Measurements from ENCODE around the gene COL4A2. TPM values are rescaled to one million over a fixed set of nuclear protein-coding genes. Genes with fewer than 3 reads are reported as not detected.

COL4A2 gene
- total and polyA plus RNA-seq, 11 donors = 92.4 to 377 (median 166) TPM

DNA sequence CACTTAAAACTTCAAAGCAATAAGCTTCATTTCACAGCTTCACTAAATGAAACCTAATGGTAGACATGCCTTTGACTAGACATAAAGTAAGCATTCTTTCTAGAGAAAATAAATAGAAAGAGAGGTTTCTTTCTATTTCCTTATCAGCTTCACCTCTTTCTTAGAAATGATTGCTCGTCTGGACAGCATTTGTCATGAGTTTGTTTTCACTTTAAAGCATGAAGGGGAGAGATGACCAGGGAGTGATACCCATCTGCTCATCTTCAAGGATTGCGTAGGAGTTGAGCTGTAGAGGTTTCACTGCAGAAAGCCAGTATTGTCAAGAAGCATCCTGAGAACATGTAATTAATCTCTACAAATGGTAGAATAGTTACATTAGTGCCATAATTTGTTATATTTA is 61.3 kb downstream of the COL4A2 start:
- no peak overlapping the region for H3K4me3 ChIP-seq
- no peaks in the 10 kb centered on the region for H3K9me3 ChIP-seq
- peaks cover 0 to 54% (median 41%) of the 10 kb centered on the region in 12 donors for H3K4me1 ChIP-seq
- ATAC-seq (no peak), DNase-seq (no peak)
- peak overlapping the region in 1 of 12 donors; percentile 84 for H3K27ac ChIP-seq
- H3K27me3 ChIP-seq = no peaks in the 10 kb centered on the region
- 84 to 95% (median 91%) methylated on average over 2 of the region's 2 CpGs for WGBS, 4 donors
- TF ChIP-seq POLR2A (IDR thresholded peaks at IDR 0.05) = no peak
- TF ChIP-seq, protein P1, sequence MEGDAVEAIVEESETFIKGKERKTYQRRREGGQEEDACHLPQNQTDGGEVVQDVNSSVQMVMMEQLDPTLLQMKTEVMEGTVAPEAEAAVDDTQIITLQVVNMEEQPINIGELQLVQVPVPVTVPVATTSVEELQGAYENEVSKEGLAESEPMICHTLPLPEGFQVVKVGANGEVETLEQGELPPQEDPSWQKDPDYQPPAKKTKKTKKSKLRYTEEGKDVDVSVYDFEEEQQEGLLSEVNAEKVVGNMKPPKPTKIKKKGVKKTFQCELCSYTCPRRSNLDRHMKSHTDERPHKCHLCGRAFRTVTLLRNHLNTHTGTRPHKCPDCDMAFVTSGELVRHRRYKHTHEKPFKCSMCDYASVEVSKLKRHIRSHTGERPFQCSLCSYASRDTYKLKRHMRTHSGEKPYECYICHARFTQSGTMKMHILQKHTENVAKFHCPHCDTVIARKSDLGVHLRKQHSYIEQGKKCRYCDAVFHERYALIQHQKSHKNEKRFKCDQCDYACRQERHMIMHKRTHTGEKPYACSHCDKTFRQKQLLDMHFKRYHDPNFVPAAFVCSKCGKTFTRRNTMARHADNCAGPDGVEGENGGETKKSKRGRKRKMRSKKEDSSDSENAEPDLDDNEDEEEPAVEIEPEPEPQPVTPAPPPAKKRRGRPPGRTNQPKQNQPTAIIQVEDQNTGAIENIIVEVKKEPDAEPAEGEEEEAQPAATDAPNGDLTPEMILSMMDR (IDR thresholded peaks at IDR 0.05) = no peak
- H3K36me3 ChIP-seq = peaks cover 0 to 14% (median 0%) of the 10 kb centered on the region in 9 donors
- intact Hi-C loops (cut with DNase I) = no loop called here

DNA sequence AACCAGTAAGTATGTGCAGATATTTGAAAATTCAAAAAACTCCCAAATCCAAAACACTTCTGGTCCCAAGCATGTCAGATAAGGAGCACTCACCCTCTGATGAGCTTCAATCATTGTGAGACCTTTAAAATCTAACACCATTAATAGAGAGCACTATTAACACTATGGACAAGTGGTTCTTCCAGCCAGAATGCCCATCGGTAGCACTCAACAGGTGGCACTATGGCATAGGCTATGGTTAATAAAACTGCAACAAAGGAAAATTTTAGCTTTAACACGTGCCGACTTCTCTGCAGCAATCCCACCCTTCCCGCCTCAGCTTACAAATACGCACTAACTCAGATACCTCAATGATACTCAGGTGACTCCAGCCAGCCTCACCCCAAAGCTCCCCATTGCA is 62.3 kb downstream of the COL4A2 start:
- intact Hi-C loops (cut with DNase I) = no loop called here
- peak overlapping the region in 1 of 12 donors; percentile 75 for H3K27ac ChIP-seq
- no peak overlapping the region for H3K4me3 ChIP-seq
- H3K4me1 ChIP-seq = peaks cover 0 to 54% (median 42%) of the 10 kb centered on the region in 12 donors
- WGBS, 4 donors = 85 to 88% (median 86%) methylated on average over 5 of the region's 5 CpGs
- DNase-seq (no peak), ATAC-seq (no peak)
- no peaks in the 10 kb centered on the region for H3K27me3 ChIP-seq
- TF ChIP-seq, protein P1 (IDR thresholded peaks at IDR 0.05) = no peak
- TF ChIP-seq POLR2A (IDR thresholded peaks at IDR 0.05) = no peak
- H3K36me3 ChIP-seq = peaks cover 0 to 14% (median 0%) of the 10 kb centered on the region in 9 donors
- H3K9me3 ChIP-seq = no peaks in the 10 kb centered on the region

DNA sequence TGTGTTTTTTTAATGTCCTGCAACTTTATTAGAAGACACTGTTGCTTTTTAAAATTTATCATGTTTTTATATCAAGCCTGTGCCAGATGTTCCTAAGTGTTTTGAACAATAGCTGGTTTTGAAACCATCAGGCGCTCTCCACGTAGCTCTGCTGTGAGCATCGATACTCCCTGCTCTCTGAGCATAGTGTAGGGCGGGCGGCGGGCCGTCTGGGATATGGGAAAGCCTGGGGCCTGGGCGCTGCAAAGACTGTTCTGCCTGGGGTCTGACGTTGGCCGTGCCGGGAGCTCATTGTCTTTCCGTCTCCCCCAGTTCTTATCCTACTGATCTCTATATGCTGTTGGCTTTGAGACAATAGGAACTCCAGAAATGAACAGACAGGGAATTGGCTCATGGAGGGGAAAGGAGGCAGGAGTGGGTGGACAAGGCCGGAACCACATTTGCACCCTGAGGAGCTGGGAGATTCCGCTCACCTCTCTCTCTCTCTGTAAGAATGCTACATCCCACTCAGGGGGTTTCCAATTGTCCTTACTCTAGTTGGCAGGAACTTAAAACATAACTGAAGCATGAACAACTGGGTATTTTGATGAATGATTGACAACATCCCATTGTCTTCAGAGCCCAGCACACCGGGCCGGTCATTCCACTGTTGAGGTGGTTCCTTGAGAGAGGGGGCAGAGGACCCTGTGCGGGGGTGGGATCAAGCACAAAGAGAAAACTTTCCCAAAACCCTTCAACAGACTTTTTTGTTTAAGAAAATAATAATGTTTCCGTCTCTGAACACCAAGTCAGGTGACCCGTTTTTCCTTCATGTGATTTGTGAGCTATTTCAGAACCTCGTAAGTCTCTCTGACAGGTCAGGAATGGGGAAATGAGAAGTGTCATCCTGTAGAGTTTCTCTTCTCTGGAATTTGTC is 64.7 kb downstream of the COL4A2 start:
- Histone ChIP-seq H3K36me3 (peaks cover 0 to 5% (median 0%) of the 10 kb centered on the region in 9 donors), H3K4me3 (peak overlapping the region in 3 of 12 donors; percentile 0 to 12 (median 8)), H3K27me3 (no peaks in the 10 kb centered on the region), H3K27ac (peak overlapping the region in 11 of 12 donors; percentile 49 to 75 (median 60)), H3K4me1 (peaks cover 5 to 71% (median 60%) of the 10 kb centered on the region in 12 donors), H3K9me3 (no peaks in the 10 kb centered on the region)
- no peak for TF ChIP-seq POLR2A (IDR thresholded peaks at IDR 0.05)
- TF ChIP-seq, protein P1 (IDR thresholded peaks at IDR 0.05) = no peak
- intact Hi-C loops (cut with DNase I) = loop anchor here in 2 of 10 donors (5.0 kb wide), 2 partner anchors 35 to 65 kb away; partner anchors contain the start of genes COL4A1 (in 1 of the 2) and COL4A2 (in 1 of the 2)
- DNase-seq (no peak), ATAC-seq (peak in 3 of 4 donors; percentile 39 to 77 (median 58))
- 30 to 43% (median 40%) methylated on average over 20 of the region's 20 CpGs for WGBS, 4 donors

DNA sequence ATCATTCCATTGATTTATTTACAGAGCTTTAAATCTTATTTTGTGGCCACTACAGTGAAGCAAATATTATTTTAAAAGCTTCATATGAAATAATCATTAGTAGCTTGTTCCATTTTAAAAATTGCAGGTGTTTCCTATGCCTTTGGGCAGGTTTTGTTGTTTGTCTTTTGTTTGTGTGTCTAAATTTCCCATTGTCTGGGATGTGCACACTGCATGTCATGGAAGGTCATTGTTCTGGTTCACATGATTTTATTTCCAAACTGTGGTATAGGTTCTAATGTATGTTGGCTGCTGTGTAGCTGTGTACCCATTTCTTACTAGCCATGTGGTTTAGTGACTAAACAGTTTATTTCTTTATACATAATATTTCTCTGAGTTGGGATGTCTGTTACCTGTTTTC is 65.6 kb downstream of the COL4A2 start:
- ATAC-seq = no peak
- Histone ChIP-seq H3K9me3 (no peaks in the 10 kb centered on the region), H3K4me3 (no peak overlapping the region), H3K4me1 (peaks cover 13 to 77% (median 67%) of the 10 kb centered on the region in 12 donors), H3K27ac (peak overlapping the region in 11 of 12 donors; percentile 49 to 75 (median 60)), H3K27me3 (no peaks in the 10 kb centered on the region), H3K36me3 (peaks cover 0 to 4% (median 0%) of the 10 kb centered on the region in 9 donors)
- intact Hi-C loops (cut with DNase I) = loop anchor here in 2 of 10 donors (5.0 kb wide), 2 partner anchors 35 to 65 kb away; partner anchors contain the start of genes COL4A1 (in 1 of the 2) and COL4A2 (in 1 of the 2)
- no peak for DNase-seq
- TF ChIP-seq, protein P1 (IDR thresholded peaks at IDR 0.05) = no peak
- TF ChIP-seq POLR2A (IDR thresholded peaks at IDR 0.05) = no peak
